Measurements from ENCODE around the gene REELD1. TPM values are rescaled to one million over a fixed set of nuclear protein-coding genes. Genes with fewer than 3 reads are reported as not detected.

REELD1 gene
- total and polyA plus RNA-seq, 10 of the 15 experiments (the other 5 are each of a cell fraction or from before 2014, with no cell fraction given) = 0.11 to 3.9 (median 0.62) TPM

DNA sequence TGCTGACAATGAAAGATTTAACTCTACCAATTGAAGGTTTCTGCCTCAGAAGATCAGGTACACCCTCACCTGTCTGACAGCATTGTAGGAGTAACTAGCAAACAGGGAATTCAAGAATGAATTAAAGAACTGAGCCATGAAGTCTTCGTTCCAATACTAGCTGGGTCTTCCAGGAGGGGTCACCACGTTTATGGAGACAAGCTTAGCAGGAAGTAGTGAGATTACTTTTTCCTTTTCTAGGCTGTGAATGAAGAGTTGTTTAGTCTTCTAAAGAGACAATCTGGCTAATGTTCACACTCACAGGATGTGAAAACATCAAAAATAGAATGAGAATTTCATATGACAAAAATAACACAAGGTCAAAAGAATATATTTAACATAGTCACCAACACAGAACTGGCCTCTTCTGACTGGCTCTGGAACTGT is 54.9 kb downstream of the REELD1 start:
- SMC1A ChIA-PET (ENCODE audit: uncharacterized antibody, unreplicated experiment) = interaction anchor here (0.9 to 6.9 kb wide), 10 partner anchors 8 to 358 kb away, joined by 3 to 32 read pairs (median 8); no protein-coding TSS in a partner anchor
- H3K4me3 ChIP-seq = peak overlapping the region; percentile 52
- H4K20me1 ChIP-seq (ENCODE audit: control insufficient read depth, insufficient read depth) = no peaks in the 10 kb centered on the region
- H3K4me2 ChIP-seq (ENCODE audit: control insufficient read depth, insufficient read depth) = peak overlapping the region; percentile 79
- peak overlapping the region; percentile 81 for H3K27ac ChIP-seq (ENCODE audit: control insufficient read depth, insufficient read depth)
- H3K36me3 ChIP-seq (ENCODE audit: control insufficient read depth in 2 of 2, insufficient read depth in 2 of 2, low read length in 1 of 2) = no peaks in the 10 kb centered on the region
- H3K79me2 ChIP-seq (ENCODE audit: control insufficient read depth, insufficient read depth, low read length) = no peaks in the 10 kb centered on the region
- H3K9me3 ChIP-seq (replicated peaks; ENCODE audit: control insufficient read depth, insufficient read depth, low read length) = no peaks in the 10 kb centered on the region
- H3K27me3 ChIP-seq (replicated peaks in 1 of 2; ENCODE audit: control insufficient read depth in 2 of 2, insufficient read depth in 2 of 2, low read length in 1 of 2) = no peaks in the 10 kb centered on the region
- intact Hi-C loops (cut with micrococcal nuclease; ENCODE audit: unreplicated experiment) = no loop called here
- peak; percentile 85 for FAIRE-seq
- ATAC-seq = peak; percentile 28
- in situ Hi-C loops (cut with MboI) = no loop called here
- H3K9ac ChIP-seq (ENCODE audit: control insufficient read depth, insufficient read depth, low read length) = peak overlapping the region; percentile 38
- no TSS peak for BruUV-seq (replicated peaks)
- RAD21 ChIA-PET (ENCODE audit: unreplicated experiment) = interaction anchor here (0.5 to 10.3 kb wide), 10 partner anchors 7 to 1457 kb away, joined by 3 to 159 read pairs (median 4); no protein-coding TSS in a partner anchor
- POLR2A ChIA-PET = interaction anchor here (0.7 to 1.2 kb wide), 5 partner anchors 10 to 76 kb away, joined by 3 to 5 read pairs (median 3); no protein-coding TSS in a partner anchor
- 0% methylated on average over 2 of the region's 2 CpGs for WGBS (ENCODE audit: insufficient coverage, insufficient replicate concordance, low lambda C conversion rate, missing lambda C conversion rate)
- H3K4me1 ChIP-seq (ENCODE audit: control insufficient read depth, insufficient read depth, low read length) = peaks cover 51% of the 10 kb centered on the region
- CTCF ChIA-PET = interaction anchor here (0.7 to 2.0 kb wide), 13 partner anchors 9 to 77 kb away, joined by 3 to 7 read pairs (median 4); no protein-coding TSS in a partner anchor
- DNase-seq (ENCODE audit: low read depth, low spot score) = peak; percentile 79
- no peak overlapping the region for H2AFZ ChIP-seq (ENCODE audit: control insufficient read depth, low read depth, low read length)
- TF ChIP-seq JUNB (IDR thresholded peaks at IDR 0.05) (no peak), NR2C2 (IDR thresholded peaks at IDR 0.05; ENCODE audit: borderline replicate concordance, control insufficient read depth, insufficient read length, low read depth) (no peak), ELK1 (IDR thresholded peaks at IDR 0.05; ENCODE audit: low read depth, low read length) (0 out of 2 replicates have a peak, but pooled peaks have one; percentile 5), SMARCA5 (IDR thresholded peaks at IDR 0.05) (no peak), SRF (IDR thresholded peaks at IDR 0.05; ENCODE audit: low read depth in 2 of 2, low read length in 2 of 2) (peak in 1 of 2 experiments; percentile 77; a peak in 2 of 4 replicates), NR2C1 (IDR thresholded peaks at IDR 0.05) (no peak), E4F1 (IDR thresholded peaks at IDR 0.05; ENCODE audit: borderline replicate concordance, partially characterized antibody) (no peak), NKRF (conservative IDR thresholded peaks at IDR 0.05) (no peak), EGR1 (IDR thresholded peaks at IDR 0.05; ENCODE audit: borderline replicate concordance in 1 of 2, low read depth in 2 of 2, low read length in 2 of 2) (no peak), ESRRA (IDR thresholded peaks at IDR 0.05; ENCODE audit: low read length) (peak; percentile 56; the same call in 1 of the 2 replicates), RELA (IDR thresholded peaks at IDR 0.05; ENCODE audit: borderline replicate concordance, partially characterized antibody) (peak; percentile 31), ZNF217 (IDR thresholded peaks at IDR 0.05) (0 out of 2 replicates have a peak, but pooled peaks have one; percentile 43), HDAC2 (IDR thresholded peaks at IDR 0.05) (no peak), WRNIP1 (IDR thresholded peaks at IDR 0.05; ENCODE audit: borderline replicate concordance, low read depth, low read length) (no peak)
- TF ChIP-seq, protein P1, sequence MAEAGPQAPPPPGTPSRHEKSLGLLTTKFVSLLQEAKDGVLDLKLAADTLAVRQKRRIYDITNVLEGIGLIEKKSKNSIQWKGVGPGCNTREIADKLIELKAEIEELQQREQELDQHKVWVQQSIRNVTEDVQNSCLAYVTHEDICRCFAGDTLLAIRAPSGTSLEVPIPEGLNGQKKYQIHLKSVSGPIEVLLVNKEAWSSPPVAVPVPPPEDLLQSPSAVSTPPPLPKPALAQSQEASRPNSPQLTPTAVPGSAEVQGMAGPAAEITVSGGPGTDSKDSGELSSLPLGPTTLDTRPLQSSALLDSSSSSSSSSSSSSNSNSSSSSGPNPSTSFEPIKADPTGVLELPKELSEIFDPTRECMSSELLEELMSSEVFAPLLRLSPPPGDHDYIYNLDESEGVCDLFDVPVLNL (IDR thresholded peaks at IDR 0.05; ENCODE audit: low read depth, low read length) = no peak
- TF ChIP-seq, protein P2, sequence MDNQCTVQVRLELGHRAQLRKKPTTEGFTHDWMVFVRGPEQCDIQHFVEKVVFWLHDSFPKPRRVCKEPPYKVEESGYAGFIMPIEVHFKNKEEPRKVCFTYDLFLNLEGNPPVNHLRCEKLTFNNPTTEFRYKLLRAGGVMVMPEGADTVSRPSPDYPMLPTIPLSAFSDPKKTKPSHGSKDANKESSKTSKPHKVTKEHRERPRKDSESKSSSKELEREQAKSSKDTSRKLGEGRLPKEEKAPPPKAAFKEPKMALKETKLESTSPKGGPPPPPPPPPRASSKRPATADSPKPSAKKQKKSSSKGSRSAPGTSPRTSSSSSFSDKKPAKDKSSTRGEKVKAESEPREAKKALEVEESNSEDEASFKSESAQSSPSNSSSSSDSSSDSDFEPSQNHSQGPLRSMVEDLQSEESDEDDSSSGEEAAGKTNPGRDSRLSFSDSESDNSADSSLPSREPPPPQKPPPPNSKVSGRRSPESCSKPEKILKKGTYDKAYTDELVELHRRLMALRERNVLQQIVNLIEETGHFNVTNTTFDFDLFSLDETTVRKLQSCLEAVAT (IDR thresholded peaks at IDR 0.05) = peak; percentile 35; the same call in 1 of the 2 replicates
